K562 (cell line): Measurements from ENCODE around the gene TAS2R38. TPM values are rescaled to one million over a fixed set of nuclear protein-coding genes. Genes with fewer than 3 reads are reported as not detected.

Experiments
- ATAC-seq: fragments of 200-7000 bp; cut with Tn5 transposase; 3 replicates; pipeline ENCODE4 v1.9.1; 2020; ENCODE audit warnings: moderate library complexity
- BruUV-seq: library from RNA; stranded (reverse); fragments of 400-500 nt; replicated peaks from 2 replicates; lab custom pipeline; 2021; lab: Mats Ljungman, UMichigan
- CTCF ChIA-PET: fragments of 300-600 bp; formaldehyde crosslinking; extraction: SDS; loops from one replicate; lab custom pipeline; 2021; ENCODE audit warnings: low intra/inter-chr PET ratio; lab: Yijun Ruan, JAX
- POLR2A ChIA-PET: fragments of 300-600, 350-650 bp; sonication (Branson Sonifier 250); formaldehyde crosslinking; extraction: SDS; loops from one replicate; lab custom pipeline; 2021; ENCODE audit warnings: antibody characterized with exemption, inconsistent platforms; lab: Yijun Ruan, JAX
- DNase-seq, 4 experiments: peaks; one replicate each; pipeline versions ENCODE4 v3.0.0 to v3.0.0-alpha.2; 2011 to 2018; ENCODE audit warnings: low spot score in 3 of 4, mixed read lengths in 3 of 4; ENCODE audit errors: extremely low read depth in 1 of 4
- FAIRE-seq: peaks from 2 replicates; lab custom pipeline; 2011; peaks lifted over from hg19 to GRCh38; lab: Jason Lieb, UNC
- H2AFZ ChIP-seq: 2 replicates; pipeline ENCODE4 v1.6.0; 2011; ENCODE audit warnings: low read depth, low read length, control low read depth, inconsistent platforms
- H3K27ac ChIP-seq: fragments of 200-600 bp; 3 replicates; pipeline ENCODE4 v1.8.0; 2011; ENCODE audit warnings: low read depth, mild to moderate bottlenecking, control low read depth, inconsistent platforms, low read length, moderate library complexity, mixed read lengths; ENCODE audit errors: extremely low read depth
- H3K27me3 ChIP-seq, 2 experiments: fragments of 300-600 bp in 1 of 2; 2 replicates in 1 of 2; 3 replicates in 1 of 2; pipeline versions ENCODE4 v1.6.0 to v1.8.0; 2011; ENCODE audit warnings: inconsistent platforms in 2 of 2, low read length in 2 of 2, mild to moderate bottlenecking in 1 of 2, mixed read lengths in 1 of 2, moderate library complexity in 1 of 2; ENCODE audit not compliant: control insufficient read depth in 2 of 2, insufficient read depth in 2 of 2
- H3K36me3 ChIP-seq: fragments of 300-600 bp; 3 replicates; pipeline ENCODE4 v1.8.0; 2011; ENCODE audit warnings: mild to moderate bottlenecking, low read length, inconsistent platforms; ENCODE audit not compliant: control insufficient read depth, insufficient read depth
- H3K4me1 ChIP-seq, 2 experiments: fragments of 200-600 bp in 1 of 2; replicated peaks in 1 of 2; 2 replicates in 1 of 2; 3 replicates in 1 of 2; pipeline versions ENCODE4 v1.5.1 to v1.8.0; 2011; ENCODE audit warnings: inconsistent platforms in 2 of 2, low read length in 2 of 2, mild to moderate bottlenecking in 1 of 2, mixed read lengths in 1 of 2, moderate library complexity in 1 of 2; ENCODE audit not compliant: control insufficient read depth in 2 of 2, insufficient read depth in 2 of 2
- H3K4me2 ChIP-seq: 2 replicates; pipeline ENCODE4 v1.6.1; 2011; ENCODE audit warnings: low read length, control low read depth, inconsistent platforms, mixed read lengths; ENCODE audit not compliant: insufficient read depth
- H3K4me3 ChIP-seq: fragments of 200-600 bp; sonication (generic), shearing (Covaris generic); 2 replicates; pipeline ENCODE4 v1.5.1; 2016; ENCODE audit warnings: control low read depth, inconsistent platforms
- H3K79me2 ChIP-seq: fragments of 200-600 bp; 3 replicates; pipeline ENCODE4 v1.8.0; 2011; ENCODE audit warnings: low read length, inconsistent platforms; ENCODE audit not compliant: control insufficient read depth, insufficient read depth
- H3K9ac ChIP-seq, 2 experiments: 2 replicates each; pipeline versions ENCODE4 v1.6.0 to v1.6.1; 2011; ENCODE audit warnings: low read depth in 2 of 2, low read length in 2 of 2, control low read depth in 1 of 2, inconsistent platforms in 1 of 2, mild to moderate bottlenecking in 1 of 2, mixed read lengths in 1 of 2; ENCODE audit not compliant: insufficient read depth in 1 of 2
- H3K9me1 ChIP-seq: one replicate; pipeline ENCODE4 v1.6.0; 2011; ENCODE audit warnings: inconsistent platforms, mild to moderate bottlenecking, low read length, moderate library complexity; ENCODE audit not compliant: control insufficient read depth, insufficient read depth
- H3K9me3 ChIP-seq: replicated peaks from 2 replicates; pipeline ENCODE4 v1.5.1; 2011; ENCODE audit warnings: low read depth, low read length, inconsistent platforms; ENCODE audit not compliant: control insufficient read depth, insufficient read depth
- H4K20me1 ChIP-seq: replicated peaks from 2 replicates; pipeline ENCODE4 v1.6.1; 2011; ENCODE audit warnings: low read length, inconsistent platforms, mixed read lengths; ENCODE audit not compliant: control insufficient read depth, insufficient read depth
- MYBL2 ChIP-seq, 2 experiments: fragments of 450-650 bp in 1 of 2; sonication (generic) in 1 of 2; formaldehyde crosslinking in 1 of 2; IDR thresholded peaks; 2 replicates each; pipeline versions ENCODE4 v1.6.1 to v1.8.1; 2017 to 2022; ENCODE audit warnings: borderline replicate concordance in 1 of 2, inconsistent platforms in 1 of 2, low read depth in 1 of 2, mild to moderate bottlenecking in 1 of 2, missing genetic modification reagents in 1 of 2, moderate library complexity in 1 of 2
- MYC ChIP-seq, 2 experiments: fragments of 250-450 bp in 1 of 2; sonication (Bioruptor Pico) in 1 of 2; IDR thresholded peaks; 2 replicates each; pipeline versions ENCODE4 v1.5.1 to v1.6.1; 2012 to 2021; ENCODE audit warnings: low read depth in 2 of 2, borderline replicate concordance in 1 of 2, improper control_type of control experiment in 1 of 2, low read length in 1 of 2, mild to moderate bottlenecking in 1 of 2, moderate library complexity in 1 of 2
- ZNF311 ChIP-seq: fragments of 250-450 bp; sonication (Bioruptor Pico); IDR thresholded peaks from 2 replicates; pipeline ENCODE4 v1.4.0; 2020; ENCODE audit warnings: mild to moderate bottlenecking, moderate library complexity
- WGBS: fragments of 100-300 bp; shearing (Covaris generic); methylation state at CpG from one replicate; pipeline ENCODE4 v1.1.6; 2016; ENCODE audit warnings: low coverage, mixed read lengths; ENCODE audit not compliant: insufficient coverage; ENCODE audit errors: missing lambda C conversion rate; 5-methylcytosine and 5-hydroxymethylcytosine counted together
- in situ Hi-C: fragments of 300-500 bp; cut with MboI; formaldehyde crosslinking; loops from 4 replicates; pipeline ENCODE4 v1.15.0; 2018; ENCODE audit warnings: inconsistent platforms, mixed read lengths
- intact Hi-C: fragments of 100-400 bp; cut with micrococcal nuclease; formaldehyde crosslinking; loops from 2 replicates; pipeline ENCODE4 v1.14.2; 2022
- polyA plus RNA-seq, 8 experiments: library from polyadenylated mRNA; depleted of rRNA in 4 of 8; stranded (reverse) in 5 of 8; unstranded in 3 of 8; fragments of >200 nt; fragmentation: Nextera tagmentation in 2 of 8; fragmentation: Illumina TruSeq in 1 of 8; extraction: Ambion mirVana in 2 of 8; extraction: Trizol in 1 of 8; gene quantifications; 2 replicates each; pipeline versions ENCODE4 v1.2.1 to v1.2.3, GENCODE V29; 2011 to 2014; ENCODE audit warnings: inconsistent platforms in 1 of 8, missing spikeins in 1 of 8
- total RNA-seq, 7 experiments: library from RNA; depleted of rRNA in 6 of 7; stranded (reverse); fragments of >200 nt in 6 of 7; fragmentation: Illumina TruSeq in 2 of 7; extraction: Trizol in 2 of 7; gene quantifications; 2 replicates each; pipeline versions ENCODE4 v1.2.1 to v1.2.3, GENCODE V29; 2011 to 2021; ENCODE audit warnings: low replicate concordance in 1 of 7
- TF ChIP-seq, protein P1 (sequence below): sonication (generic); formaldehyde crosslinking; IDR thresholded peaks from 2 replicates; pipeline ENCODE4 v1.8.1; 2023; ENCODE audit warnings: mild to moderate bottlenecking, missing genetic modification reagents, moderate library complexity

Gene TAS2R38
- total and polyA plus RNA-seq, 9 of the 15 experiments (the other 6 are each of a cell fraction or from before 2014, with no cell fraction given), result not detected

DNA sequence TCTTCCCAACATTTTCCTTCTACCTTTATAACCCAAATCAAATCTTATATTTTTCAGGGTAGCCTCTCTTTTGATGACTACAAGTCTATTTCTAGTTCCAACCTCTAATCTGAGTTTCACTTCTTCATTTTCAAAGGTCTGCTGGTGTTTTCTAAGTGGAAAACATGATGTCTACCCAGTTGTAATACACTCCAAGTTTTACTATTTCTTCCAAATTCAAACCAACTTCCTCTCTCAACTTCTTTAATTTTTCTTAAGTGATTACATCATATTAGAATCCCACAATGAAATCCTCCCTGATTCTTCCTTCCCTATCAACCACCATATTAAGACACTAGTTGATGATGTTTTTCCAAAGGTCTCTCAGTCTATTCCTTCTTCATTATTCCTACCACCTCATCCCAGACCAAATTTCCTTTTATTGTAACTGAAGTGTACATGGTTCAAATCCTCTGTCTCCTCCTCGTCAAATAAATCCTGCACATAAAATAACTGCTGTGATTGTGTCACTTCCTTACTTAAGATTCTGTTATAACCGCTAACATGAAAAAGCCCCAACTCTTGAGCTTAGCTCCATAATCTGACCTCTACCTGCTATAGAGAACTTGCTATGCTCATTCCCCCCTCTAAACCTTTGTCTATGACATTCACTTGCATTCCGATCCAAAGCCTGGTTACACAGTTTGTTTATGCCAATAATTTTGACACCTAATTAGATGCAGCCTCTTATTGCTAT, 12.7 kb downstream of the TAS2R38 start (continued):
- no peak for TF ChIP-seq MYBL2 (IDR thresholded peaks at IDR 0.05; ENCODE audit: low read depth)
- no peak for TF ChIP-seq MYBL2 (CRISPR knock-in tag; IDR thresholded peaks at IDR 0.05; ENCODE audit: borderline replicate concordance)
- no peak for TF ChIP-seq MYC (IDR thresholded peaks at IDR 0.05; ENCODE audit: low read depth, low read length)
- no peak for TF ChIP-seq MYC (CRISPR knock-in tag; IDR thresholded peaks at IDR 0.05; ENCODE audit: borderline replicate concordance, low read depth)

DNA sequence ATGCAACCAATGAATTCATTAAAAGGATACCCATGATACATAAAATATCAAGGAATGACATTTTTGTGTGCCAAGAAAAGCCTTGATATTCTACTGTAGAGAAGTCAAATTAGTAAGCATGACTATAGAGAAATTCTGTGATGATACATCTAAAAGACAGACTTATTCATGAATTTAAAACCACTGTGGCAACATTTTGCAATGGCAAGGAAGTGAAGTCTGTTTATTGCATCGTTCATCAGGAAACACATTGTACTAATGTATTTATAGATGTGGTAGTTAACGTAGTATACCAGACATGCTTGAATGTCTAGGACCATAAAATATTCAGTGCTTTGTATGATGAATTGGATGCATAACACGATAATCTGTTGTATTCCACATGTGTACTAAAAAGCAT, 17.5 kb downstream of the TAS2R38 start:
- Histone ChIP-seq H3K4me1 (no peaks in the 10 kb centered on the region), H3K9me1 (no peaks in the 10 kb centered on the region), H3K4me3 (no peak overlapping the region), H3K36me3 (no peaks in the 10 kb centered on the region), H3K27ac (no peak overlapping the region), H3K9me3 (no peaks in the 10 kb centered on the region), H2AFZ (no peak overlapping the region), H3K79me2 (no peaks in the 10 kb centered on the region), H4K20me1 (no peaks in the 10 kb centered on the region), H3K9ac (no peak overlapping the region), H3K4me2 (no peak overlapping the region), H3K27me3 (no peaks in the 10 kb centered on the region)
- ChIA-PET POLR2A (no interaction called here), CTCF (no interaction called here)
- DNase-seq (no peak), FAIRE-seq (no peak), ATAC-seq (no peak)
- TF ChIP-seq, protein P1, sequence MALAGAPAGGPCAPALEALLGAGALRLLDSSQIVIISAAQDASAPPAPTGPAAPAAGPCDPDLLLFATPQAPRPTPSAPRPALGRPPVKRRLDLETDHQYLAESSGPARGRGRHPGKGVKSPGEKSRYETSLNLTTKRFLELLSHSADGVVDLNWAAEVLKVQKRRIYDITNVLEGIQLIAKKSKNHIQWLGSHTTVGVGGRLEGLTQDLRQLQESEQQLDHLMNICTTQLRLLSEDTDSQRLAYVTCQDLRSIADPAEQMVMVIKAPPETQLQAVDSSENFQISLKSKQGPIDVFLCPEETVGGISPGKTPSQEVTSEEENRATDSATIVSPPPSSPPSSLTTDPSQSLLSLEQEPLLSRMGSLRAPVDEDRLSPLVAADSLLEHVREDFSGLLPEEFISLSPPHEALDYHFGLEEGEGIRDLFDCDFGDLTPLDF, result no peak
- no peak for TF ChIP-seq ZNF311 (CRISPR knock-in tag)
- WGBS, result under 1% methylated on average over 3 of the region's 3 CpGs
- intact Hi-C loops, result no loop called here
- in situ Hi-C loops, result no loop called here
- BruUV-seq, result no TSS peak
